Karpas-422 (cell line): ENCODE measurements around the gene SMIM32. TPM values are rescaled to one million over a fixed set of nuclear protein-coding genes. Genes with fewer than 3 reads are reported as not detected.

Experiments
- DNase-seq: peaks from one replicate; pipeline ENCODE4 v3.0.0-alpha.2; 2015
- H2AFZ ChIP-seq: fragments of 200-600 bp; sonication (generic); 2 replicates; pipeline ENCODE4 v1.6.1; 2014; ENCODE audit warnings: antibody characterized with exemption, low read length, mixed read lengths
- H3K27ac ChIP-seq: fragments of 200-600 bp; sonication (generic); 2 replicates; pipeline ENCODE4 v1.5.1; 2014; ENCODE audit warnings: mild to moderate bottlenecking, low read length, moderate library complexity
- H3K27me3 ChIP-seq: fragments of 200-600 bp; sonication (generic); 2 replicates; pipeline ENCODE4 v1.6.1; 2014; ENCODE audit warnings: low read length, mixed read lengths
- H3K36me3 ChIP-seq: fragments of 200-600 bp; sonication (generic); 2 replicates; pipeline ENCODE4 v1.6.1; 2014; ENCODE audit warnings: low read length, mixed read lengths; ENCODE audit not compliant: insufficient read depth
- H3K4me1 ChIP-seq: fragments of 200-600 bp; sonication (generic); 2 replicates; pipeline ENCODE4 v1.6.1; 2014; ENCODE audit warnings: mild to moderate bottlenecking, low read length, mixed read lengths
- H3K4me2 ChIP-seq: fragments of 200-600 bp; sonication (generic); 2 replicates; pipeline ENCODE4 v1.6.1; 2014; ENCODE audit warnings: low read length, low read depth, mild to moderate bottlenecking; ENCODE audit not compliant: poor library complexity, severe bottlenecking
- H3K4me3 ChIP-seq: fragments of 200-600 bp; sonication (generic); 2 replicates; pipeline ENCODE4 v1.5.1; 2014; ENCODE audit warnings: mild to moderate bottlenecking, antibody characterized with exemption, low read length, mixed read lengths
- H3K79me2 ChIP-seq: fragments of 200-600 bp; sonication (generic); 2 replicates; pipeline ENCODE4 v1.6.1; 2014; ENCODE audit warnings: mild to moderate bottlenecking, low read length, mixed read lengths
- H3K9ac ChIP-seq: fragments of 200-600 bp; sonication (generic); 2 replicates; pipeline ENCODE4 v1.6.0; 2014; ENCODE audit warnings: low read length
- H3K9me2 ChIP-seq: fragments of 200-600 bp; sonication (generic), shearing (Covaris generic); replicated peaks from 2 replicates; pipeline ENCODE4 v1.6.0; 2014; ENCODE audit warnings: mild to moderate bottlenecking, low read length, moderate library complexity; ENCODE audit not compliant: insufficient read depth
- H3K9me3 ChIP-seq: fragments of 300-700, 200-600 bp; sonication (generic); 2 replicates; pipeline ENCODE4 v1.6.1; 2014; ENCODE audit warnings: low read length, mixed read lengths
- H4K20me1 ChIP-seq: fragments of 200-600 bp; sonication (generic); 2 replicates; pipeline ENCODE4 v1.6.1; 2014; ENCODE audit warnings: mild to moderate bottlenecking, antibody characterized with exemption, low read length, low read depth; ENCODE audit not compliant: insufficient read depth
- total RNA-seq: library from RNA; depleted of rRNA; stranded (reverse); fragments of >200 nt; shearing (Covaris generic); gene quantifications from 2 replicates; pipeline ENCODE4 v1.2.3, GENCODE V29; 2014; ENCODE audit warnings: low replicate concordance

The SMIM32 gene
- total RNA-seq, 1 experiment from 2014 or later, result not detected

DNA sequence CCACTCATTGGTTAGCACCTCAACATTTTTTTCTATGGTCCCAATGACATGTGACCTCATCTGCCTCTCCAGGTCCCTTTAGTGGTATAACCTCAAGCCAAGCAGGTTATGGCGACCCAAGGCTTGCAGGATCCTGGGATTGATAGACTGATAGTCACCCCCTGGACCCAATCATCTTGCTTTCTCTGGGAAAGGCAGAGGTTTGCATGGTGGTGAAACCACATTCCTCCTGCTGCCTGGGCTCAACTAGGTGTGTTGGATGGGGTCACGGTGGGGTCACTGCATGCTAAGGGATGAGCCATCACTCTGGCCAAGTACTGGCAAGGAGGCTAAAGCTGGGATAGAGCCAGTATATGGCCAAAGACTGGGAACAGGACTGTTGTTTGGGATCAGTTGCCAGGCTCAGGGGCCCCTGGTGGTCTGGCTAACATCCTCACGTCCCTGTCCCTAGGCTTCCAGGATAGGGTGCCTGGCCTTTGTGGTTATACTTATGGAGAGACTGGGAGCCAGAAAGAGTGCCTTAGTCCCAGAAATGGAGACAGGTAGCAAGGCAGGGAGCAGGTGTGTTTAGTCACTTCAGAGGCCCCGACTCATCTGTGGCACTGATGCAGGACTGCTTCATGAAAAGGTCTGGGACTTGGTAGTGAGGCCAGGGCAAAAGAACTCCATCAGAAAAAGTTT, 4.6 kb upstream of the SMIM32 start:
- Histone ChIP-seq H3K4me1 (no peaks in the 10 kb centered on the region), H3K27ac (no peak overlapping the region), H4K20me1 (no peaks in the 10 kb centered on the region), H2AFZ (no peak overlapping the region), H3K9me3 (no peaks in the 10 kb centered on the region), H3K27me3 (no peaks in the 10 kb centered on the region), H3K79me2 (no peaks in the 10 kb centered on the region), H3K36me3 (no peaks in the 10 kb centered on the region), H3K4me3 (no peak overlapping the region), H3K4me2 (no peak overlapping the region), H3K9ac (no peak overlapping the region), H3K9me2 (no peaks in the 10 kb centered on the region)
- no peak for DNase-seq

DNA sequence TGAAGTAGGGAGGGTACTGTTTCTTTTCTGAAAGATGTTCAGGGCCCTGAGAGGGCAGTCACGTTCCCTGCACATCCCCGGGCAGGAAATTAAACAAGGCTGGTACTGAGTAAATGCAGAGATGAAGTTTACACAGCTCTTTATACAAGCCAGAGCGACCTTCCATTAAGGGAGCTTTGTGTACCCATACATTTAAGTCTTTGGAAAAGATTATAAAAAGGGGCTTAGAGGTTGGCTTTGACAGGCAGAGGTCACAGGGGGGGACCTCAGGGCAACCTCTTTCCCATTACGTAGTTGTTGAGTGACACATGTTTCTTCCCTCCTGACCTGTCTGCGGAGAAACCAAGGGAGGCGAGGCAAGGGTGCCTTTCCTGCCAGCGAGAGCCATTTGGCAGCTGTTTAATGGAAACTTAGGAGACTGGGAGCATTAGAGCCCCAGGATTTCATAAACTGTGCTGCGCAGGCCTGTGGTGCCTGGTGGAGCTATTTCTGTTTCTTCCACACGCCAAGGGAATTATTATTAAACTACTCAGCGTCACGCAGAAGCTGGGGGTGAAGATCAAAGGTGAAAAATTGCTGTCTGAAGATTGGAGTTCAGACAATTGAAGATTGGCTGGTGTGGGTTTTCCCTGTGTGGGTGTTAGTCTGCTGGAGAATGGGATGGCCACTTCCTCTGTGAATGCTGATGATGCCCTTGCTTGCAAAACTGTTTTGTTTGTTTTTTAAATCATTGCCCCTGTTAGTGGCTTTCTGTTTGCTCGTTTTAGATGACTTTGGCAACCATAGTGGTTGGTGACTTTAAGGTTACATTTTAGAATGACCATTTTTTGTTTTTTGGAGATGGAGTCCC, 3.2 kb upstream of the SMIM32 start:
- Histone ChIP-seq H4K20me1 (no peaks in the 10 kb centered on the region), H3K27ac (no peak overlapping the region), H3K9ac (no peak overlapping the region), H3K27me3 (no peaks in the 10 kb centered on the region), H3K9me2 (no peaks in the 10 kb centered on the region), H3K4me1 (no peaks in the 10 kb centered on the region), H2AFZ (no peak overlapping the region), H3K9me3 (no peaks in the 10 kb centered on the region), H3K4me2 (no peak overlapping the region), H3K4me3 (no peak overlapping the region), H3K79me2 (no peaks in the 10 kb centered on the region), H3K36me3 (no peaks in the 10 kb centered on the region)
- no peak for DNase-seq

DNA sequence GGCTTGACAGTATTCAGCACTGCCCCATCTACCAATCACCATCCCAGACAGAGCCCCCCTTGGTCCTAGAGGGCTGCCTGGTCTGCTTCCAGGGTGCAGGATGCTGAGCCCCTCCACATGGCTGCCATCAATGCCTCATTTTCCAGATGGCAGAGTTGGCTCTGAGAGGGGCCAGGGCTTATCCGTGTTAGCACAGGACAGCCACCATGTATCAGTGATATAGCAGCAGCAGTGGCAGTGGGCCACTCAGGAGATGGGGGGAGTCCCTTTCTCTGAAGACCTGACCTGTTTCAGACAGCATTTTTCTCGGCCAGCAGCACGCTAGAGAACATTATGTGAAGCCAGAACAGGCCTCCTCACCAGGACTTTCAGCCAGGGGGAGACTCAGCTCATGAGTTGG, 1.6 kb upstream of the SMIM32 start:
- Histone ChIP-seq H3K4me3 (no peak overlapping the region), H3K4me1 (no peaks in the 10 kb centered on the region), H2AFZ (no peak overlapping the region), H3K36me3 (no peaks in the 10 kb centered on the region), H3K9me2 (no peaks in the 10 kb centered on the region), H3K4me2 (no peak overlapping the region), H3K27ac (no peak overlapping the region), H3K27me3 (no peaks in the 10 kb centered on the region), H3K9ac (no peak overlapping the region), H3K9me3 (no peaks in the 10 kb centered on the region), H3K79me2 (no peaks in the 10 kb centered on the region), H4K20me1 (no peaks in the 10 kb centered on the region)
- no peak for DNase-seq

DNA sequence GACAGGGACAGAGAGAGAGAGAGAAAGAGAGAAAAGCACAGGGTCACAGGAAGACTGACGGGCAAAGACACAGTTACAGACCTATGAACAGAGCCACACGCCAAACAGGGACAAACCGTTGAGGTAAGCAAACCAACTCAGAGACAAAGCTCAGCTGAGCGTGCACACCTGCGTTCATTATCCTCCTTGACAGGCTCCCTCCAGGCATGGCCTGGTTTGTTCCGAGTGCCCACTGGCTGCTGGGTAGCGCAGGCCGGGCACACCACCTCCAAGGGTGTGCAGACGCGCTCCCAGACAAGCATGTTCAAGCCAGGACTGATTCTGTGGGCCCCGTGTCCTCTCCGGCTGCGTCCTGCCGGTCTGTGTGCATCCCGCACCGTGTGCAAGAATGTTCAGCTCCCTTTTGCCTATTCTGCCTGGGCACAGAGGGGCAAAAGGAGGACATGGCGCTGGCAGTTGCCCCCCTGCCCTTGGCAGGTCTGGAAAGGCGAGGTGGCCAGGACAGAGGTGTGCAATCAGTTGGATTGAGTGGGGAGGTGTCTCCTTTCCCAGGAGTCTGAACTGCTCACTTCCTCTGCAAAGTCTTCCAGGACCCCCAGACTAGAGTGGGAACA, 467 bp upstream of the SMIM32 start:
- H2AFZ ChIP-seq, result no peak overlapping the region
- no peak for DNase-seq
- no peaks in the 10 kb centered on the region for H3K36me3 ChIP-seq
- no peak overlapping the region for H3K27ac ChIP-seq
- no peaks in the 10 kb centered on the region for H3K9me2 ChIP-seq
- H3K4me2 ChIP-seq, result no peak overlapping the region
- no peaks in the 10 kb centered on the region for H3K9me3 ChIP-seq
- no peaks in the 10 kb centered on the region for H3K4me1 ChIP-seq
- no peaks in the 10 kb centered on the region for H4K20me1 ChIP-seq
- H3K4me3 ChIP-seq, result no peak overlapping the region
- H3K9ac ChIP-seq, result no peak overlapping the region
- no peaks in the 10 kb centered on the region for H3K79me2 ChIP-seq
- H3K27me3 ChIP-seq, result no peaks in the 10 kb centered on the region

DNA sequence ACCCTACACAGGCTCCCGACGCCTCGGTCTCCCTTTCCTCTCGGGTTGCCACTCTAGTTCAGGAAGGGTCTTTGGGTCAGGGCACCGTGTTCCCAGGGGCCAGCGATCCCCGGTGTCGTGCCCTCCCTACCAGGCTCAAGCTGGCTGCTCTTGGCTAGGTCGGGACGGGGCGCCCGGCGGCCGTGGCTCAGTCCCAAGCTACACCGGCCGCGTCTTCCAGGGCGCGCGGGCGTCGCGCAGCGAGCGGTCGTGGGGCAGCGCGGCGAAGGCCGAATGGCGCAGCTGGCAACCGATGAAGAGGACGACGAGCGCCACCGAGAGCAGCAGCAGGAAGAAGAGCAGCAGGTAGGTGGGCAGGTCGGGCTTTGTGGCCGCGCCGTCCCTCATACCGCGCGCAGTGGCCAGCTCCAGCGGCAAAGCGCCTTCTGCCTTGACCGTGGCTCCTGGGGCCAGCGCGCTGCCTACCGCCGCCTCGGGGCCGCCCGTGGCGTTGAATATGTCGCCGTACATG, 892 bp downstream of the SMIM32 start:
- Histone ChIP-seq H3K27ac (no peak overlapping the region), H2AFZ (no peak overlapping the region), H3K9me2 (no peaks in the 10 kb centered on the region), H3K36me3 (peaks cover 3% of the 10 kb centered on the region; the same call in 1 of the 2 replicates), H3K4me2 (no peak overlapping the region), H3K9ac (no peak overlapping the region), H4K20me1 (no peaks in the 10 kb centered on the region), H3K4me3 (no peak overlapping the region), H3K4me1 (no peaks in the 10 kb centered on the region), H3K9me3 (no peaks in the 10 kb centered on the region), H3K79me2 (no peaks in the 10 kb centered on the region), H3K27me3 (no peaks in the 10 kb centered on the region)
- no peak for DNase-seq

DNA sequence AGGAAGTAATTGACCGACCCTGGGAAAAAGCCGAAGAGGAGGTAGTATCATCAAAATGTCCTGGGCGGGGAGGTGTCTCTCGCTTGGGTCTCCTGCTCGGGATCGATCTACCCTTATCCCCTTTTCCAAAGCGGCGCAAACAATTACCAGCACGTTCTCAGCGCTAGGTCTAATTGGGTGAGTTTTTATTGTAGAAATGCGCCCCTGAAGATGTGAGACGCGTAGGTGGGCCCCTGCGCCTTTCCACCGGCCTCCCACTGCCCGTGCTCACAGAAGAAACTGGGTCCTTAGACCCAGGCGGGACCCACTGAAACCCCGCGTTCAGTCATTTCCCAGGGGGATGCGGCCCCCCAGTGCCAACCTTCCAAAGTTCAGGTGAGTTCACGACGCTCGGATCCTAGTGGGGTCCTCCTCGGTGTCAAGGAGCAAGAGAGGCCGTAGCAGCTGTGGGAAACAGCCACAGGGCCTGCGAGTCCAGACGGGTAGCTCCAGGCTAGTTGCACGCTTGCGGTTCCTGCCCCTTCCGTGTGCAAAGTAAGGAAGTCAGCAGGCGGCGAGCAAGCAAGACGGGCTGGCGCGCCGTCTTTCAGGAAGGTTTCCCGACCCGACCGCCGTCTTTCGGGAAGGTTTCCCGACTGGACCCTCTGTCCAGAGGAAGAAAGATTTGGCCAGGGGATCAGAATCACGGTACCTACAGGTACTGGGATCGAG, 1.5 kb downstream of the SMIM32 start:
- H3K9ac ChIP-seq, result no peak overlapping the region
- no peaks in the 10 kb centered on the region for H3K79me2 ChIP-seq
- no peak for DNase-seq
- no peaks in the 10 kb centered on the region for H3K9me3 ChIP-seq
- H4K20me1 ChIP-seq, result no peaks in the 10 kb centered on the region
- H3K4me3 ChIP-seq, result no peak overlapping the region
- no peaks in the 10 kb centered on the region for H3K4me1 ChIP-seq
- H3K9me2 ChIP-seq, result no peaks in the 10 kb centered on the region
- H3K4me2 ChIP-seq, result no peak overlapping the region
- H3K27me3 ChIP-seq, result no peaks in the 10 kb centered on the region
- no peak overlapping the region for H2AFZ ChIP-seq
- H3K36me3 ChIP-seq, result peaks cover 6% of the 10 kb centered on the region; the same call in 1 of the 2 replicates
- no peak overlapping the region for H3K27ac ChIP-seq

DNA sequence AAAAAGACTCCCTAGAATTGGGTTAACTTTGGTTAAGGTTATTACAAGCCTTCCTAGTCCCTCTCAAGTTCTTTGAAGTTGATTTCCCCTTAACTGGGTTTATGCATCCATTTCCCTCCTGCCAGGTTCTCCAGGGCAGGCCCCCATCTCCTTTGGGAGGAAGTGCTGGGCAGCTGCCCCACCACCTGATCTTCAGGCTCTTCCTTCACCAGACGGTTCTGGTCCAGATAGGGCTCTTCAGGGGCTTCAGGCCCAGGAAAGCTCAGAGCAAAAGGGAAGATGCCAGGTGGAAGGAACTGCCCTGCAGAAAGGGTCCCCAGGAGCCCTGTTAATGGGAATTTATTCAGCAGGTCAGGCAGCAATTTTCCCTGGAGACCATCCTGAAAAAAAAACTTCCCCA, 2.1 kb downstream of the SMIM32 start:
- Histone ChIP-seq H3K27me3 (no peaks in the 10 kb centered on the region), H3K79me2 (no peaks in the 10 kb centered on the region), H3K27ac (no peak overlapping the region), H3K4me2 (no peak overlapping the region), H3K4me1 (no peaks in the 10 kb centered on the region), H3K9ac (no peak overlapping the region), H3K9me3 (no peaks in the 10 kb centered on the region), H2AFZ (no peak overlapping the region), H3K36me3 (peaks cover 6% of the 10 kb centered on the region; the same call in 1 of the 2 replicates), H3K4me3 (no peak overlapping the region), H3K9me2 (no peaks in the 10 kb centered on the region), H4K20me1 (no peaks in the 10 kb centered on the region)
- DNase-seq, result no peak
